Erythroblast (primary cell): ENCODE measurements around the gene SNRNP70.
A peak's percentile ranks its signal among the peaks of the same experiment; 100 is the strongest.
"Not testable (repeated sequence)": the region's sequence is repeated elsewhere in the genome, so short reads cannot be mapped to it uniquely, and the experiment has no call there.

Source experiments
- DNase-seq, 2 experiments: peaks; one replicate each; lab custom pipeline; 2025; lab: John Stamatoyannopoulos, UW
- GATA1 ChIP-seq: IDR thresholded peaks from 2 replicates; pipeline ENCODE4 v1.6.1; 2011; ENCODE audit warnings: low read depth, mild to moderate bottlenecking, control low read depth, low read length, moderate library complexity
- POLR2A ChIP-seq: IDR thresholded peaks from 2 replicates; pipeline ENCODE4 v1.6.1; 2011; ENCODE audit warnings: mild to moderate bottlenecking, low read length

SNRNP70 gene

GRCh38 chr19:49114630-49115363, 29.5 kb downstream of the SNRNP70 start:
- no peak for TF ChIP-seq GATA1
- DNase-seq: peak in 1 of 2 experiments; percentile 56

GRCh38 chr19:49116544-49116943, 31.3 kb downstream of the SNRNP70 start:
- TF ChIP-seq POLR2A (no peak), GATA1 (no peak)
- DNase-seq: no peak

- TF ChIP-seq POLR2A (no peak), GATA1 (no peak)
- DNase-seq: no peak
These were observed 32.7 kb downstream of the SNRNP70 start for GRCh38 chr19:49117677-49118564.

GRCh38 chr19:49118565-49119410, 33.5 kb downstream of the SNRNP70 start, which contains the start of gene C19orf73:
C19orf73 (minus strand) TSS chr19:49119143; CDS start chr19:49119022, 121 bp downstream.
- TF ChIP-seq GATA1 (no peak), POLR2A (peak; percentile 76)
- peak; percentile 96 to 99 for DNase-seq

GRCh38 chr19:49119411-49120324, 34.4 kb downstream of the SNRNP70 start, which contains the start of gene PPFIA3:
PPFIA3 (plus strand) TSS chr19:49119544; CDS start chr19:49127874, 8,330 bp downstream.
- peak in 1 of 2 experiments; percentile 49 for DNase-seq
- no peak for TF ChIP-seq POLR2A

GRCh38 chr19:49120325-49120683, 35.1 kb downstream of the SNRNP70 start:
- TF ChIP-seq GATA1: no peak
- TF ChIP-seq POLR2A: no peak
- DNase-seq: no peak

- TF ChIP-seq POLR2A (no peak), GATA1 (no peak)
- DNase-seq: no peak
These were observed 35.6 kb downstream of the SNRNP70 start for GRCh38 chr19:49120868-49121267.

- not testable (repeated sequence) for DNase-seq
These were observed 36.6 kb downstream of the SNRNP70 start for GRCh38 chr19:49121841-49122240.

GRCh38 chr19:49123285-49123684, 38.0 kb downstream of the SNRNP70 start:
- DNase-seq: not testable (repeated sequence)

- no peak for TF ChIP-seq POLR2A
- no peak for TF ChIP-seq GATA1
- DNase-seq: no peak
These were observed 39.9 kb downstream of the SNRNP70 start for GRCh38 chr19:49125025-49125731.

GRCh38 chr19:49126575-49126974, 41.3 kb downstream of the SNRNP70 start:
- no peak for DNase-seq
- no peak for TF ChIP-seq POLR2A
- TF ChIP-seq GATA1: no peak

GRCh38 chr19:49127225-49127624, 42.0 kb downstream of the SNRNP70 start:
- not testable (repeated sequence) for DNase-seq
